B cell (primary cell): ENCODE results near the gene TFAP2B. TPM values are rescaled to one million over a fixed set of nuclear protein-coding genes. Genes with fewer than 3 reads are reported as not detected.

Source experiments
- ATAC-seq: fragments of 200-7000 bp; cut with Tn5 transposase; one replicate; pipeline ENCODE4 v1.10.0; 2021; ENCODE audit warnings: low read depth, mild to moderate bottlenecking, moderate number of reproducible peaks, moderate library complexity
- CTCF ChIA-PET: fragments of 350-600 bp; sonication (Branson Sonifier 250); formaldehyde crosslinking; loops from one replicate; lab custom pipeline; 2021; ENCODE audit warnings: antibody characterized with exemption, inconsistent platforms; lab: Charles Lee
- POLR2A ChIA-PET: fragments of 350-600 bp; sonication (Branson Sonifier 250); formaldehyde crosslinking; loops from one replicate; lab custom pipeline; 2021; ENCODE audit warnings: antibody characterized with exemption; lab: Charles Lee
- DNase-seq: peaks from one replicate; pipeline ENCODE4 v3.0.0; 2013
- H2AFZ ChIP-seq: 2 replicates; pipeline ENCODE4 v1.6.1; 2012; ENCODE audit warnings: mild to moderate bottlenecking, low read depth, low read length; ENCODE audit not compliant: insufficient read depth, poor library complexity, severe bottlenecking
- H3K27ac ChIP-seq, 2 donors: 1 replicate in 1 of 2; 2 replicates in 1 of 2; pipeline ENCODE4 v1.5.1; 2012 to 2013; ENCODE audit warnings: low read length in 2 of 2, mild to moderate bottlenecking in 2 of 2, moderate library complexity in 1 of 2
- H3K27me3 ChIP-seq, 4 experiments: fragments of 200-600 bp in 1 of 4; sonication (generic) in 1 of 4; replicated peaks in 1 of 4; 1 replicate in 2 of 4; 2 replicates in 2 of 4; pipeline versions ENCODE4 v1.6.1 to v1.7.0; 2013 to 2016; ENCODE audit warnings: low read length in 3 of 4, mild to moderate bottlenecking in 2 of 4, mixed read lengths in 1 of 4, moderate library complexity in 1 of 4; ENCODE audit not compliant: insufficient read depth in 4 of 4, control insufficient read depth in 3 of 4; ENCODE audit errors: control extremely low read depth in 1 of 4
- H3K36me3 ChIP-seq, 2 experiments: replicated peaks in 1 of 2; 1 replicate in 1 of 2; 2 replicates in 1 of 2; pipeline versions ENCODE4 v1.6.1 to v1.7.1; 2013; ENCODE audit warnings: low read length in 1 of 2; ENCODE audit not compliant: insufficient read depth in 2 of 2, control insufficient read depth in 1 of 2; ENCODE audit errors: control extremely low read depth in 1 of 2, extremely low read depth in 1 of 2
- H3K4me1 ChIP-seq, 2 donors: fragments of 200-600 bp in 1 of 2; sonication (generic) in 1 of 2; 1 replicate in 1 of 2; 2 replicates in 1 of 2; pipeline versions ENCODE4 v1.5.1 to v1.6.1; 2013 to 2017; ENCODE audit warnings: low read length in 2 of 2; ENCODE audit not compliant: control insufficient read depth in 2 of 2, insufficient read depth in 2 of 2
- H3K4me2 ChIP-seq: replicated peaks from 2 replicates; pipeline ENCODE3; 2012; ENCODE audit warnings: mild to moderate bottlenecking, low read depth, low read length; ENCODE audit not compliant: poor library complexity, severe bottlenecking
- H3K4me3 ChIP-seq, 5 experiments: fragments of 200-600 bp in 1 of 5; sonication (generic) in 1 of 5; 1 replicate in 3 of 5; 2 replicates in 2 of 5; pipeline versions ENCODE4 v1.5.1 to v1.7.0; 2011 to 2016; ENCODE audit warnings: low read length in 4 of 5, mild to moderate bottlenecking in 4 of 5, low read depth in 2 of 5, control low read depth in 1 of 5, moderate library complexity in 1 of 5; ENCODE audit not compliant: insufficient read depth in 1 of 5; ENCODE audit errors: control extremely low read depth in 1 of 5, extremely low read depth in 1 of 5
- H3K79me2 ChIP-seq: fragments of 200-600 bp; sonication (generic); one replicate; pipeline ENCODE4 v1.6.0; 2016; ENCODE audit warnings: low read length; ENCODE audit not compliant: control insufficient read depth, insufficient read depth
- H3K9ac ChIP-seq: fragments of 200-600 bp; sonication (generic); 2 replicates; pipeline ENCODE4 v1.6.1; 2017; ENCODE audit warnings: mild to moderate bottlenecking, low read length, moderate library complexity
- H3K9me3 ChIP-seq, 3 donors: one replicate each; pipeline versions ENCODE4 v1.6.1 to v1.7.1; 2013; ENCODE audit warnings: low read length in 2 of 3; ENCODE audit not compliant: control insufficient read depth in 2 of 3, insufficient read depth in 1 of 3; ENCODE audit errors: control extremely low read depth in 1 of 3
- H4K20me1 ChIP-seq: 2 replicates; pipeline ENCODE4 v1.6.0; 2012; ENCODE audit warnings: mild to moderate bottlenecking, low read length; ENCODE audit not compliant: insufficient read depth, control insufficient read depth, poor library complexity, severe bottlenecking
- H3K27ac Mint-ChIP-seq: one replicate; pipeline ENCODE4 v1.8.0; 2021; ENCODE audit warnings: mixed read lengths
- H3K27me3 Mint-ChIP-seq: one replicate; pipeline ENCODE4 v1.8.0; 2021; ENCODE audit warnings: mixed read lengths
- H3K4me1 Mint-ChIP-seq: one replicate; pipeline ENCODE4 v1.8.0; 2021; ENCODE audit warnings: mixed read lengths
- H3K4me3 Mint-ChIP-seq: one replicate; pipeline ENCODE4 v1.8.0; 2021; ENCODE audit warnings: mixed read lengths
- H3K9me3 Mint-ChIP-seq: one replicate; pipeline ENCODE4 v1.8.0; 2022; ENCODE audit warnings: mixed read lengths; ENCODE audit not compliant: insufficient read depth
- EZH2 ChIP-seq: IDR thresholded peaks from 2 replicates; pipeline ENCODE4 v1.6.1; 2012; ENCODE audit warnings: borderline replicate concordance, low read depth, mild to moderate bottlenecking, moderate library complexity, low read length; ENCODE audit not compliant: insufficient read depth, poor library complexity, severe bottlenecking
- WGBS: methylation state at CpG from one replicate; pipeline ENCODE4 v1.1.5; 2013; ENCODE audit warnings: missing lambda C conversion rate; ENCODE audit not compliant: insufficient coverage; 5-methylcytosine and 5-hydroxymethylcytosine counted together
- intact Hi-C: fragments of 100-400 bp; cut with micrococcal nuclease; formaldehyde crosslinking; loops from one replicate; pipeline ENCODE4 v1.10.0; 2022
- polyA plus RNA-seq: library from polyadenylated mRNA; depleted of rRNA; stranded (reverse); fragments of >200 nt; gene quantifications from 2 replicates; pipeline ENCODE4 v1.2.3, GENCODE V29; 2012
- total RNA-seq, 2 donors: library from RNA; stranded (reverse); fragments of 120-200 nt in 1 of 2; gene quantifications; 1 replicate in 1 of 2; 2 replicates in 1 of 2; pipeline versions ENCODE4 v1.2.3 to v1.2.4, GENCODE V29; 2013 to 2022
- TF ChIP-seq, protein P1 (sequence below): fragments of 200-600 bp; IDR thresholded peaks from one replicate; pipeline ENCODE4 v1.8.0; 2022; ENCODE audit warnings: antibody characterized with exemption, mild to moderate bottlenecking

The TFAP2B gene
- total and polyA plus RNA-seq, 2 donors (not counting 1 experiment from before 2014, with no cell fraction given), result not detected

DNA sequence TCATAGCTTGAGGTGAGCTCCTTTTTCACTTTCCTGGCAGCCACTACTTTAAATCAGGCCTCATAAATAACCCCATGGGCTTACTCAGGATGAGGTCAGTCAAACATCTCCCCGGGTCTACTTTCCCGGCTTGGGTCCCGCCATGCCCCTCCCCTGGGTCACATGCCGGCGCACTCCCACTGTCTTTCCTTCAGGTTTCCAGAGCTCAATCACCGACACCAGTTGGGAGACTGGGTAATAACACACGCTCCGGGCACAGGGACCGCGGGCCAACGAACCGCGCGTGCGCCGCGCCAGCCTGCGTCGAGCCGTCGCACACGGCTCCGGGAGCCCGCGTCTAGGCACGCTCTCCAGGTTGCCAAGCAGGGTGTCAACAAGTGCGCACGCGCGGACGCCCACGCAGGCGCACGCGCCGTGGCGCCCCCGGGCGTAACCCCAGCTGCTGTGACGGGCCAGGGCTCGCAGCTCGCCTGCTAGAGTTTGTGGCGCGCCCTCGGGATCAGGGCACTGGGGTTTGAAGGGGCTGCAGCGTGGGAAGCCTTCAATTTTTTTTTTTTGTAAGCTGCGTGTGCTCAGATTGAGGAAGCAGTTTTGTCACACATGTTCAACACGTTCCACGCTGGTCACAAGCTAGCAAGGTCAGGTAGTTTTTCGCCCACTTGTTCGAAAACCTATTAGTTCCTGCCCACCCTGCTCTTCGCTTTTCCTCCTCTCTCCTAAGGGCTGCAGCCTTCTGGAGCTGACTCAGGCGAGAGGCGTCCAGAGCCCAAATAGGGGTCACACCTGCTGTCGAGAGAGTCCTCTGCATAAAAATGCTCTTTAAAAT, 31.8 kb downstream of the TFAP2B start:
- no peak overlapping the region for H3K4me3 Mint-ChIP-seq
- intact Hi-C loops, result no loop called here
- H3K27ac Mint-ChIP-seq, result no peak overlapping the region
- no peak for TF ChIP-seq EZH2
- TF ChIP-seq, protein P1, sequence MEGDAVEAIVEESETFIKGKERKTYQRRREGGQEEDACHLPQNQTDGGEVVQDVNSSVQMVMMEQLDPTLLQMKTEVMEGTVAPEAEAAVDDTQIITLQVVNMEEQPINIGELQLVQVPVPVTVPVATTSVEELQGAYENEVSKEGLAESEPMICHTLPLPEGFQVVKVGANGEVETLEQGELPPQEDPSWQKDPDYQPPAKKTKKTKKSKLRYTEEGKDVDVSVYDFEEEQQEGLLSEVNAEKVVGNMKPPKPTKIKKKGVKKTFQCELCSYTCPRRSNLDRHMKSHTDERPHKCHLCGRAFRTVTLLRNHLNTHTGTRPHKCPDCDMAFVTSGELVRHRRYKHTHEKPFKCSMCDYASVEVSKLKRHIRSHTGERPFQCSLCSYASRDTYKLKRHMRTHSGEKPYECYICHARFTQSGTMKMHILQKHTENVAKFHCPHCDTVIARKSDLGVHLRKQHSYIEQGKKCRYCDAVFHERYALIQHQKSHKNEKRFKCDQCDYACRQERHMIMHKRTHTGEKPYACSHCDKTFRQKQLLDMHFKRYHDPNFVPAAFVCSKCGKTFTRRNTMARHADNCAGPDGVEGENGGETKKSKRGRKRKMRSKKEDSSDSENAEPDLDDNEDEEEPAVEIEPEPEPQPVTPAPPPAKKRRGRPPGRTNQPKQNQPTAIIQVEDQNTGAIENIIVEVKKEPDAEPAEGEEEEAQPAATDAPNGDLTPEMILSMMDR, result no peak
- no peaks in the 10 kb centered on the region for H3K36me3 ChIP-seq
- no peaks in the 10 kb centered on the region for H3K4me1 ChIP-seq
- WGBS, result 17% methylated on average over 54 of the region's 55 CpGs
- H3K9me3 ChIP-seq, result peaks cover 0 to 25% (median 2%) of the 10 kb centered on the region in 3 donors
- H3K4me3 ChIP-seq, result no peak overlapping the region
- DNase-seq (no peak), ATAC-seq (no peak)
- POLR2A ChIA-PET, result no interaction called here
- CTCF ChIA-PET, result no interaction called here
- H3K27ac ChIP-seq, result no peak overlapping the region
- no peaks in the 10 kb centered on the region for H3K4me1 Mint-ChIP-seq
- H3K9me3 Mint-ChIP-seq, result peaks cover 3% of the 10 kb centered on the region
- H2AFZ ChIP-seq, result no peak overlapping the region
- H3K79me2 ChIP-seq, result no peaks in the 10 kb centered on the region
- H4K20me1 ChIP-seq, result no peaks in the 10 kb centered on the region
- no peak overlapping the region for H3K9ac ChIP-seq
- H3K27me3 Mint-ChIP-seq, result peaks cover 69% of the 10 kb centered on the region
- H3K27me3 ChIP-seq, result peaks cover 0 to 51% (median 37%) of the 10 kb centered on the region in 4 experiments
- H3K4me2 ChIP-seq, result no peak overlapping the region
